Activated T-cell treated with anti-CD3 and anti-CD28 coated beads, Interleukin-2, amount 50 U/mL, for 4 hours (primary cell): ENCODE measurements around the gene LELP1. TPM values are rescaled to one million over a fixed set of nuclear protein-coding genes. Genes with fewer than 3 reads are reported as not detected.

Experiments used
- ATAC-seq, 2 donors: fragments of 200-7000 bp; cut with Tn5 transposase; one replicate each; pipeline ENCODE4 v1.10.0; 2021
- DNase-seq: peaks from one replicate; pipeline ENCODE4 v3.0.0-alpha.2; 2020
- H3K27me3 Mint-ChIP-seq: one replicate; pipeline ENCODE4 v1.8.0; 2021; ENCODE audit warnings: low read depth, mixed read lengths
- H3K36me3 Mint-ChIP-seq: one replicate; pipeline ENCODE4 v1.8.0; 2022; ENCODE audit warnings: mixed read lengths; ENCODE audit not compliant: insufficient read depth
- H3K4me1 Mint-ChIP-seq: one replicate; pipeline ENCODE4 v1.8.0; 2021; ENCODE audit warnings: low read depth, mixed read lengths
- H3K4me3 Mint-ChIP-seq: one replicate; pipeline ENCODE4 v1.8.0; 2021; ENCODE audit warnings: mild to moderate bottlenecking, moderate library complexity, mixed read lengths
- H3K9me3 Mint-ChIP-seq: one replicate; pipeline ENCODE4 v1.8.0; 2021; ENCODE audit warnings: mixed read lengths
- total RNA-seq, 3 donors: library from RNA; stranded (reverse); gene quantifications; one replicate each; pipeline ENCODE4 v1.2.1, GENCODE V29; 2021

The LELP1 gene
- total RNA-seq, 3 donors from 2014 or later: not detected

DNA sequence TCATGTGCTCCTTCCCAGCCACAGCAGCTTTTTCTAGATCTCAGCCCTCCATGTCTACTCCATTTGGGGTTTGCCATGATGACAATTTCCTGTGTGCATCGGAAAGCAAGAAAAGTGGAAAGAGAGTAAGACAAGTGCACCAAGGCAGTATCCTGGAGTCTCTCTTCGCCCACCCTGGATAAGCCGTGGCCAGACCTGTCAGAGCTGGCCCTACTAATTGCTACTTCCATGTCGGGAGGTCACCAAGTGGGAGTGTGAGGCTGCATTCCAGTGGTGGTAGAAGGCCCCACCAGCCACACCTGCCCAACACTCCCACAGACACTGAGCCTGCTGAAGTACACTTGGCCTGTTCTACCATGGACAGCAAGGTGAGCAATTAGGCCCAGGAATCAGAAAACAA lies 42.2 kb downstream of the LELP1 start:
- Mint-ChIP-seq H3K9me3 (no peaks in the 10 kb centered on the region), H3K4me3 (no peak overlapping the region), H3K27me3 (peaks cover 39% of the 10 kb centered on the region), H3K36me3 (no peaks in the 10 kb centered on the region), H3K4me1 (no peaks in the 10 kb centered on the region)
- DNase-seq (no peak), ATAC-seq (no peak)

DNA sequence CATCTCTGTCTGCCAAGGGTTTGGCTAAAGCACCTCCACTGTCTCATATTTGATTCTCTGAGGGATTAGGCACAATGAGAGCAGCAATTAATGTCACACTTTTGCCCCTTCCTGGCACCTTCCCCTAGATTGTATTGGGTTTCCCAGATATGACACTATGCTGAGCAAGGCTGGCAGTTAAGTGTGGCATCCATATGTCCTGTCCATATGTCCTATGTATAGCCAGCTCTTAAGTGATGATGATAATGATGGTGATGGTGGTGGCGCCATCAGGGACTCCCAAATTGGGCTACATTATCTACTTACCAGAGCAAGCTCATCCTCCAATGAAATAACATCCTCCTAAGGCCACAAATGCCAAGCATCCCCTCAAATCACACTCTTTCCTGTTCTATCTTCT lies 42.8 kb downstream of the LELP1 start:
- Mint-ChIP-seq H3K9me3 (no peaks in the 10 kb centered on the region), H3K36me3 (no peaks in the 10 kb centered on the region), H3K4me1 (no peaks in the 10 kb centered on the region), H3K27me3 (peaks cover 38% of the 10 kb centered on the region), H3K4me3 (no peak overlapping the region)
- DNase-seq (no peak), ATAC-seq (no peak)

DNA sequence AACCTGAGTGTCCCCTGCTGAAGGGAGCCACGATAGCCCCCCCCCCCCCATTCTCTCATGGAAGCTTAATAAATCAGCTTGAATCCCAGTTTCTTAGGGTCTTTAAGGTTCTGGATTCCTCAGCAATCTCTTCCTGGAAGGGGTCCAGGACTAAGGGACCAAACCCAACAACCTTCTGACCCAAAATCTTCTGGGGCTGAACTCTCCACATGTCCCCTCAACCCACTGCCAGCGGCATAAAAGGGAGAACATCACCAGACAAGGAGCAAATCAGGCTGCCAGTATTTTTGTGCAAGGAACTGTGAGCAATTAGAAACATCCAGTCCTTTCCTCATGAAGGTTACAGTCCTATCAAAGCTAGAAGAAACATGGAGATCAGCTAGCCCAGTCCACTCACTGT lies 43.6 kb downstream of the LELP1 start:
- Mint-ChIP-seq H3K4me1 (no peaks in the 10 kb centered on the region), H3K4me3 (no peak overlapping the region), H3K27me3 (peaks cover 39% of the 10 kb centered on the region), H3K36me3 (no peaks in the 10 kb centered on the region), H3K9me3 (no peaks in the 10 kb centered on the region)
- no peak for ATAC-seq
- DNase-seq: no peak

DNA sequence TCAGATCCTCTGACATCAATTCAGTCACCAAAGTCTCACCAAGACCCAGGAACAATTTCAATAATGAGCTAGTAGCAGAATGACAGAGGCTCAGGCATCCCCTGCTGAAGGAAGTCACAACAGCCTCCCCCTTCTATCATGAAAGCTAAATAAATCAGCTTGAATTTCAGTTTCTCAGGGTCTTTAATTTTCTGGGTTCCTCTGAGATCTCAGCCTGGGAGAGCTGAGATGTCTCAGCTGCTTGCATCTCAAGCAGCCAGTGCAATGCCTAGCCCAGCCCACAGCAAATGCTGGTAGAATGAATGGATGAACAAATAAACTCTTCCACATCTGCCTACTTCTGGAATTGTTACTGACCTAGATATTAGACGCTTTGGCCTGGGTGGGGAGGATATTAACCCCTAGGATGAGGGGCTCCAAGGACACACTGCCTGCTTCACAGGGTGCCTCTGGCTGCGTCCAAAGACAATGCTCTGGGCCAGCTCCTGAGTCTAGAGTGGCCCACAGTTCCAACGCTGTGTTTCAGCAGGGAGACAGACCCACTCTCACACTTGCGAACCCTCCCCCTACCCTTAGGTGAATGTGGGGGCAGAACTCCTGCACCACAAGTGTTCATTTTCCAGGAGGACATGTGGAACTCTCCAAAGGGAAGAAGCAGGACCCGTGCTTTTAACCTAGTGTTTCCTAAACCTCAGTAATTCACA lies 45.1 kb downstream of the LELP1 start:
- Mint-ChIP-seq H3K4me1 (no peaks in the 10 kb centered on the region), H3K9me3 (no peaks in the 10 kb centered on the region)

DNA sequence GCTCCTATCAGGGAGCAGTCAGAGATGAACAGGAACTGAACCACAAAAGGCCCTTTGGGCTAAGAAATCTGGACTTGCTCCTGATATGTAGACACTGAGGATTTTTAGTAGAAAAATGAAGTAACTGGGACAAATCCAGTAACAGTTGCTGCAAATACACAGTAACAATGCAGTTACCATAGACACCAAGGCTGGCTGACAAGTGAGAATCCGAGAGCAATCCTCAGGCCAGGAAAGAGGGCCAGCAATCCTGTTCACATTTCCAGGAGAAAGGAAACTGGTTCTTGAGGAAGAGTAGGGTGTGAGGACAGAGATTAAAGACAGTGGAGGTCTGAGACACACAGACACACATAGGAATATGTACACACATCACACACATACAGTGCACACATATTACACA lies 46.9 kb downstream of the LELP1 start:
- peaks cover 37% of the 10 kb centered on the region for H3K27me3 Mint-ChIP-seq
- H3K9me3 Mint-ChIP-seq: no peaks in the 10 kb centered on the region
- H3K4me1 Mint-ChIP-seq: no peaks in the 10 kb centered on the region
- no peaks in the 10 kb centered on the region for H3K36me3 Mint-ChIP-seq
- no peak overlapping the region for H3K4me3 Mint-ChIP-seq
- ATAC-seq: no peak
- no peak for DNase-seq

More for the DNA sequence above, 45.1 kb downstream of the LELP1 start:
- no peak for DNase-seq
- H3K27me3 Mint-ChIP-seq: peaks cover 43% of the 10 kb centered on the region
- H3K36me3 Mint-ChIP-seq: no peaks in the 10 kb centered on the region
- H3K4me3 Mint-ChIP-seq: no peak overlapping the region
- no peak for ATAC-seq

DNA sequence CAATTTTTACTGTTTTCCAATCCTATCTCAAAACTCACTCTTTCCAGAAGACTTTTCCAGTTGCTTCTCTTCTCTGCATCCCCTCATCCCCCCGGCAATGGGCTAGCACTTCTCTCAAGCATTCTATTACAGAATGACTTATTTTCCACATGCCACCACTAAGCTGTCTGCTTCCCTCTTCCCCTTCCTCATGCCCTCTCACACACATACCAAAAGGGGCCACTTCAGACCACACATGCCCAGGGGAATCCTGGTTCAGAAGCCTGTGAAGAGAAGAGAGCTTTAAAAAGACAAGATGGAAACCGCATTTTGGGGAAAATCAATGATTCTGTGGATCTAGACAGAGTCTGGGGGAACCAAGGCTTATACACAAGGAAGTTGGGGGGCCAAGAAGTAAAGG lies 47.9 kb downstream of the LELP1 start:
- H3K9me3 Mint-ChIP-seq: no peaks in the 10 kb centered on the region
- ATAC-seq: no peak
- no peaks in the 10 kb centered on the region for H3K36me3 Mint-ChIP-seq

DNA sequence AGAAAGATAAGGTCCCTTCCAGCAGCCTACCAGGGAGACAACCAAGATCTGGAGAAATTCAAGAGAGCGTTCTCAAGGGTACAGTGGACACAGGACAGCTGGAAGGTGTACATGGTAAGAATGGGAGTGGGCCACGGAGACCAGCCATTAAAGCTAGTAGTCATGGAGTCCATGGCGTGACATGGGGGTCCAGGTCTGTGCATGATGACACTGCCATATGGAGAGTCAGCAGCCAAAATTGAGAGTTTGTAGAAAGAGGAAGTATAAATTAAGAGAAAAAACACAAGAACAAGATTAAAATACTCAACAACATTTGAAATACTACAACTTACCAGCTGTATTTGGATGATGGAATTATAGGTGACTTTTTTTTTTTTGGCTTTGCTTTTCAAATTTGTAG lies 48.3 kb downstream of the LELP1 start:
- no peaks in the 10 kb centered on the region for H3K9me3 Mint-ChIP-seq
- no peaks in the 10 kb centered on the region for H3K36me3 Mint-ChIP-seq
- no peaks in the 10 kb centered on the region for H3K4me1 Mint-ChIP-seq
- no peak overlapping the region for H3K4me3 Mint-ChIP-seq
- peaks cover 26% of the 10 kb centered on the region for H3K27me3 Mint-ChIP-seq
- no peak for ATAC-seq
- no peak for DNase-seq

More for the DNA sequence above, 47.9 kb downstream of the LELP1 start:
- H3K27me3 Mint-ChIP-seq: peaks cover 31% of the 10 kb centered on the region
- no peaks in the 10 kb centered on the region for H3K4me1 Mint-ChIP-seq
- no peak for DNase-seq
- no peak overlapping the region for H3K4me3 Mint-ChIP-seq

DNA sequence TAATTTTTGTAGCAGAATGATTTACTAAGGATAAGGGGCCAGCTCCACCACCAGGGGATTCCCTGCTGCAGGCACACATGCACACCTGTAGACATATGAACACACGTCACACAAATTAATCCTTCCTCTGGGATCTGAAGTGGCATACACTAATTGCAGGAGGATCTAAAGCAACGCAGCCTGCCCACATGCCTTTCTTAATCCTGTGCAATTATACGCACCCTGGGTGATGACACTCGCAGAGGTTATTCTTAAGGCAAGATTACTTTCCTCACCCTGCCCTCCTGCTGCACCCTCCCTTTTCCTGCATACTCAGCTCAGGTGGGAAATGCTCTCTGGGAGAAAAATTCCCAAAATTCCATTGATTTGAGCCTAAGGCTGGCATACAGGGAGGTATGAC lies 48.8 kb downstream of the LELP1 start:
- ATAC-seq: no peak
- Mint-ChIP-seq H3K4me1 (no peaks in the 10 kb centered on the region), H3K9me3 (no peaks in the 10 kb centered on the region), H3K36me3 (no peaks in the 10 kb centered on the region), H3K4me3 (no peak overlapping the region), H3K27me3 (peaks cover 26% of the 10 kb centered on the region)
- DNase-seq: no peak

DNA sequence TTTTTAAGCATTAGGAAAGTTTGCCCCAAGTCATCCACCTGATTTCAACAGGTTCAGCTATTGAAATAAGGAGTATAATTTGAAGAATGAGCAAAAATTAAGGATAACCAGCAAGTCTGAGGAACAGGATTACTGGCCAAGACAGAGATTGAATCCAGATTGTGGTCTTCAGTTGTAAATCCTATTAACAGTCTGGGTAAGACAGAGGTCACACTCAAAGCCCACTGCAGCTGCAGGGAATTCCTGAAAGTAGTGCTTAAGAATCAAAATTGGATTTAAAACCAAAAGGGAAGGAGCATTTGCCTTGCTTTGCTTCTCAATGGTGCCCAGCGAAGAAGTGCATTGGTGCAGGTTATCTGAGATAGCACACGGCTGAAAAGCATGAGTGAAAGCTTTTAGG lies 49.8 kb downstream of the LELP1 start:
- Mint-ChIP-seq H3K9me3 (no peaks in the 10 kb centered on the region), H3K27me3 (peaks cover 20% of the 10 kb centered on the region), H3K4me1 (no peaks in the 10 kb centered on the region), H3K4me3 (no peak overlapping the region), H3K36me3 (no peaks in the 10 kb centered on the region)
- no peak for ATAC-seq
- no peak for DNase-seq

DNA sequence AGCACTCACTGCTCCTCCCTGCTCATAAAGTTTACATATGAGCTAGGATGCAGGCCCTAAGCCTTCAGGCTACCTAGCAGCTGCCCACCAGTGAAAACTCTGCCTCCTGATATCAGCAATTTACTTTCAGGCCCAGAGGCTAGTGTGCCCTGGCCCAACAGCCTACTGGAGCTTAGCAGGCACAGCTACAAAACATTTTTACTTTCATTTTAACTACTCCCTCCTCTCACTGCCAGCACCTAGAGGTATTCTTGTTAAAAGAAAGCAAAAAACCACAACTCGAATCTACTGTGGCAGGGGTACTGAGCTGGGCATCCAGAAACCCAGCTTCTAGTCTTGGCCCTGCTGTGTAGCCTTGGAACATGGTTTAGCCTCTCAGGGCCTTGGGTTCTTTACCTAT lies 50.5 kb downstream of the LELP1 start:
- H3K4me3 Mint-ChIP-seq: no peak overlapping the region
- H3K36me3 Mint-ChIP-seq: no peaks in the 10 kb centered on the region
- DNase-seq (no peak), ATAC-seq (no peak)
- H3K27me3 Mint-ChIP-seq: peaks cover 15% of the 10 kb centered on the region
- H3K4me1 Mint-ChIP-seq: no peaks in the 10 kb centered on the region
- no peaks in the 10 kb centered on the region for H3K9me3 Mint-ChIP-seq

Other genes starting within 250 kb of the LELP1 start
- gene SPRR4, start 232.8 kb upstream of the LELP1 start, total RNA-seq: not detected
- gene SPRR1A, start 219.3 kb upstream of the LELP1 start, total RNA-seq: not detected
- not detected for gene SPRR3, start 201.7 kb upstream of the LELP1 start, total RNA-seq
- not detected for gene SPRR1B, start 172.2 kb upstream of the LELP1 start, total RNA-seq
- gene SPRR2D, start 162.3 kb upstream of the LELP1 start, total RNA-seq: not detected
- not detected for gene SPRR2A, start 145.9 kb upstream of the LELP1 start, total RNA-seq
- not detected for gene SPRR2B, start 131.8 kb upstream of the LELP1 start, total RNA-seq
- gene SPRR2E, start 108.9 kb upstream of the LELP1 start, total RNA-seq: not detected
- gene SPRR2F, start 89.9 kb upstream of the LELP1 start, total RNA-seq: not detected
- not detected for gene SPRR2G, start 52.5 kb upstream of the LELP1 start, total RNA-seq
- not detected for gene PRR9, start 14.2 kb downstream of the LELP1 start, total RNA-seq
- not detected for gene LORICRIN, start 56.3 kb downstream of the LELP1 start, total RNA-seq
- not detected for gene PGLYRP3, start 109.5 kb downstream of the LELP1 start, total RNA-seq
- gene PGLYRP4, start 145.4 kb downstream of the LELP1 start, total RNA-seq: not detected
- under 1 TPM in 1 of 3 donors, not detected in 2; 0.38 TPM for gene S100A9, start 154.4 kb downstream of the LELP1 start, total RNA-seq
- not detected for gene S100A12, start 172.2 kb downstream of the LELP1 start, total RNA-seq
- not detected for gene S100A8, start 187.6 kb downstream of the LELP1 start, total RNA-seq
- not detected for gene S100A7A, start 213.1 kb downstream of the LELP1 start, total RNA-seq